Right atrium auricular region (tissue), 2 donors: ENCODE results near the gene IL3. TPM values are rescaled to one million over a fixed set of nuclear protein-coding genes. Genes with fewer than 3 reads are reported as not detected.

ENCODE experiments used
- DNase-seq: peaks from one replicate; pipeline ENCODE4 v3.0.0-alpha.2; 2019; ENCODE audit warnings: low spot score
- H3K27ac ChIP-seq, 2 donors: fragments of 200-600 bp; sonication (generic); 1 replicate in 1 of 2; 2 replicates in 1 of 2; pipeline ENCODE4 v1.5.1; 2016 to 2019
- H3K27me3 ChIP-seq, 2 donors: fragments of 200-600 bp; sonication (generic); one replicate each; pipeline versions ENCODE4 v1.5.1 to v1.6.0; 2017 to 2019
- H3K36me3 ChIP-seq: fragments of 200-600 bp; sonication (generic); one replicate; pipeline ENCODE4 v1.5.1; 2016
- H3K4me1 ChIP-seq, 2 donors: fragments of 200-600 bp; sonication (generic); one replicate each; pipeline versions ENCODE4 v1.5.1 to v1.6.0; 2017 to 2019
- H3K4me3 ChIP-seq, 2 donors: fragments of 200-600 bp; sonication (generic); 1 replicate in 1 of 2; 2 replicates in 1 of 2; pipeline ENCODE4 v1.5.1; 2017 to 2019; ENCODE audit warnings: mild to moderate bottlenecking in 1 of 2, moderate library complexity in 1 of 2
- H3K9me3 ChIP-seq, 2 donors: fragments of 200-600 bp; sonication (generic); one replicate each; pipeline ENCODE4 v1.5.1; 2019
- CTCF ChIP-seq, 2 donors: fragments of 200-600 bp; sonication (generic); IDR thresholded peaks; one replicate each; pipeline ENCODE4 v1.5.1; 2019; ENCODE audit warnings: antibody characterized with exemption in 2 of 2
- total RNA-seq, 2 donors: library from RNA; depleted of rRNA; stranded (reverse); fragments of >200 nt; gene quantifications; one replicate each; pipeline ENCODE4 v1.1.0, GENCODE V29; 2016

The IL3 gene
- total RNA-seq, 2 donors from 2014 or later, result not detected

- Histone ChIP-seq H3K36me3 (no peaks in the 10 kb centered on the region), H3K4me1 (no peaks in the 10 kb centered on the region), H3K27me3 (no peaks in the 10 kb centered on the region), H3K4me3 (no peak overlapping the region), H3K9me3 (no peaks in the 10 kb centered on the region), H3K27ac (no peak overlapping the region)
- no peak for DNase-seq
- TF ChIP-seq CTCF (IDR thresholded peaks at IDR 0.05), result no peak
These were observed 30.7 kb upstream of the IL3 start for GRCh38 chr5:132029609-132030330.

- Histone ChIP-seq H3K4me1 (no peaks in the 10 kb centered on the region), H3K27ac (no peak overlapping the region), H3K9me3 (no peaks in the 10 kb centered on the region), H3K36me3 (no peaks in the 10 kb centered on the region), H3K27me3 (no peaks in the 10 kb centered on the region), H3K4me3 (no peak overlapping the region)
- DNase-seq, result peak; percentile 42
- TF ChIP-seq CTCF (IDR thresholded peaks at IDR 0.05), result no peak
These were observed 29.8 kb upstream of the IL3 start for GRCh38 chr5:132030610-132031009.

GRCh38 chr5:132032196-132032595, 28.3 kb upstream of the IL3 start:
- Histone ChIP-seq H3K9me3 (no peaks in the 10 kb centered on the region), H3K4me3 (no peak overlapping the region), H3K36me3 (no peaks in the 10 kb centered on the region), H3K27me3 (no peaks in the 10 kb centered on the region), H3K27ac (no peak overlapping the region), H3K4me1 (no peaks in the 10 kb centered on the region)
- TF ChIP-seq CTCF (IDR thresholded peaks at IDR 0.05), result no peak
- no peak for DNase-seq

GRCh38 chr5:132033122-132033521, 27.3 kb upstream of the IL3 start:
- H3K36me3 ChIP-seq, result no peaks in the 10 kb centered on the region
- no peaks in the 10 kb centered on the region for H3K4me1 ChIP-seq
- no peak overlapping the region for H3K4me3 ChIP-seq
- no peaks in the 10 kb centered on the region for H3K27me3 ChIP-seq
- no peak overlapping the region for H3K27ac ChIP-seq
- DNase-seq, result no peak
- H3K9me3 ChIP-seq, result no peaks in the 10 kb centered on the region
- no peak for TF ChIP-seq CTCF (IDR thresholded peaks at IDR 0.05)

GRCh38 chr5:132037353-132037752, 23.1 kb upstream of the IL3 start:
- TF ChIP-seq CTCF (IDR thresholded peaks at IDR 0.05), result no peak

GRCh38 chr5:132044207-132044606, 16.2 kb upstream of the IL3 start:
- no peak for TF ChIP-seq CTCF (IDR thresholded peaks at IDR 0.05)
- Histone ChIP-seq H3K4me3 (no peak overlapping the region), H3K4me1 (no peaks in the 10 kb centered on the region), H3K36me3 (no peaks in the 10 kb centered on the region), H3K27ac (no peak overlapping the region), H3K9me3 (no peaks in the 10 kb centered on the region), H3K27me3 (no peaks in the 10 kb centered on the region)
- DNase-seq, result peak; percentile 54

More at GRCh38 chr5:132037353-132037752, 23.1 kb upstream of the IL3 start:
- H3K9me3 ChIP-seq, result no peaks in the 10 kb centered on the region
- H3K27me3 ChIP-seq, result no peaks in the 10 kb centered on the region
- no peak overlapping the region for H3K4me3 ChIP-seq
- no peaks in the 10 kb centered on the region for H3K4me1 ChIP-seq
- H3K36me3 ChIP-seq, result no peaks in the 10 kb centered on the region
- no peak for DNase-seq
- no peak overlapping the region for H3K27ac ChIP-seq
